ENCODE results near the gene DEPDC1B. TPM values are rescaled to one million over a fixed set of nuclear protein-coding genes. Genes with fewer than 3 reads are reported as not detected.

Gene DEPDC1B
- total and polyA plus RNA-seq, 2 of the 8 experiments (the other 6 are each of a cell fraction or from before 2014, with no cell fraction given), result 30.8 to 67.4 TPM

GRCh38 chr5:60699609-60700415 lies at the start of gene DEPDC1B (continued):
- no peak for TF ChIP-seq HDAC6 (IDR thresholded peaks at IDR 0.05; ENCODE audit: low read depth, low read length)

Measured in H1 (cell line).